ENCODE data around the gene ADGRG1. TPM values are rescaled to one million over a fixed set of nuclear protein-coding genes. Genes with fewer than 3 reads are reported as not detected.

ADGRG1 gene
- total RNA-seq, 4 donors from 2014 or later, result 6.5 to 87.0 (median 7.8) TPM

DNA sequence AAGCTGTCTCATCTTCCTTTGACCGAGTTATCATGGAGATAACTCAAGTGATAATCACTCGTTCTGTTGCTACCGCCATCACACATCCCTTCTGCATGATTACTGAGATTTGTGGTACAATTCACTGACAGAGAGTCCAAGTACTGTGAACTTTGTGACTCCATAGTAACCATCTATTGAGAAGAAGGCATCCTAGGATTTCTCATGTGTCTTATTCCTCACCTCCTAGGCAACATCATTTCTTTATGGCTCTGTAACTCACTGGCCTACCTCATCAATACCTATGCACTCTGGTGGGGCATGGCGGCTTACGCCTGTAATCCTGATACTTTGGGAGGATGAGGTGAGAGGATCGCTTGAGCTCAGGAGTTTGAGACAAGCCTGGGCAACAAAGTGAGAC, 85.6 kb downstream of the ADGRG1 start:
- TF ChIP-seq CTCF (IDR thresholded peaks at IDR 0.05) (no peak), POLR2A (IDR thresholded peaks at IDR 0.05) (no peak)
- no peak overlapping the region for H3K27ac ChIP-seq
- intact Hi-C loops (cut with DNase I; ENCODE audit: low total_unique reads), result no loop called here

More for the DNA sequence above, 85.6 kb downstream of the ADGRG1 start:
- H3K4me1 ChIP-seq, result no peaks in the 10 kb centered on the region
- no peak for DNase-seq
- H3K9me3 ChIP-seq, result no peaks in the 10 kb centered on the region
- H3K36me3 ChIP-seq, result no peaks in the 10 kb centered on the region
- H3K27me3 ChIP-seq, result no peaks in the 10 kb centered on the region
- H3K4me3 ChIP-seq, result no peak overlapping the region

Other genes with a start within 250 kb of the ADGRG1 start
- gene CCL17, start 223.9 kb upstream of the ADGRG1 start, total RNA-seq, result not detected
- gene CIAPIN1, start 181.2 kb upstream of the ADGRG1 start, total RNA-seq, result 10 to 100 TPM in 3 of 4 donors, 1 to 10 TPM in 1; 9.7 to 49.0 (median 26.7) TPM
- gene COQ9, start 181.2 kb upstream of the ADGRG1 start, total RNA-seq, result 10 to 100 TPM; 11.5 to 39.1 (median 23.6) TPM
- 100 to 1,000 TPM in 2 of 4 donors, 10 to 100 TPM in 2; 64.3 to 460 (median 104) TPM for gene POLR2C, start 166.0 kb upstream of the ADGRG1 start, total RNA-seq
- gene DOK4, start 142.1 kb upstream of the ADGRG1 start, total RNA-seq, result 10 to 100 TPM in 3 of 4 donors, 1 to 10 TPM in 1; 1.8 to 31.6 (median 24.5) TPM
- 10 to 100 TPM in 3 of 4 donors, 1 to 10 TPM in 1; 8.7 to 23.6 (median 22.0) TPM for gene CCDC102A, start 92.1 kb upstream of the ADGRG1 start, total RNA-seq
- gene ADGRG5, start 86.0 kb upstream of the ADGRG1 start, total RNA-seq, result 1 to 10 TPM in 1 of 4 donors, under 1 TPM in 2, not detected in 1; 0.14 to 1.5 (median 0.76) TPM
- 1 to 10 TPM in 3 of 4 donors, not detected in 1; 1.0 to 3.2 (median 2.5) TPM for gene ADGRG3, start 39.7 kb downstream of the ADGRG1 start, total RNA-seq
- 1 to 10 TPM in 1 of 4 donors, under 1 TPM in 1, not detected in 2; 0.18 to 5.4 TPM for gene DRC7, start 66.2 kb downstream of the ADGRG1 start, total RNA-seq
- 10 to 100 TPM; 13.3 to 27.4 (median 18.1) TPM for gene KATNB1, start 107.1 kb downstream of the ADGRG1 start, total RNA-seq
- gene KIFC3, start 173.9 kb downstream of the ADGRG1 start, total RNA-seq, result 10 to 100 TPM in 2 of 4 donors, 1 to 10 TPM in 2; 3.2 to 44.2 (median 17.4) TPM

Measured in uterus (tissue), 4 donors.